SK-N-SH (cell line): ENCODE results near the gene AUTS2. TPM values are rescaled to one million over a fixed set of nuclear protein-coding genes. Genes with fewer than 3 reads are reported as not detected.

ENCODE experiments used
- CTCF ChIA-PET: fragments of 300-600, 350-600 bp; formaldehyde crosslinking; extraction: SDS; loops from one replicate; lab custom pipeline; 2021; lab: Yijun Ruan, JAX
- POLR2A ChIA-PET: fragments of 350-600 bp; sonication (Branson Sonifier 250); formaldehyde crosslinking; extraction: SDS; loops from one replicate; lab custom pipeline; 2020; ENCODE audit warnings: antibody characterized with exemption, inconsistent platforms; lab: Yijun Ruan, JAX
- DNase-seq: peaks from one replicate; pipeline ENCODE4 v3.0.0; 2012
- H2AFZ ChIP-seq: fragments of 200-600 bp; sonication (generic); 2 replicates; pipeline ENCODE4 v1.8.1; 2016; ENCODE audit warnings: antibody characterized with exemption, mild to moderate bottlenecking, low read depth
- H3F3A ChIP-seq: fragments of 200-600 bp; sonication (generic); replicated peaks from 2 replicates; pipeline ENCODE3; 2016; ENCODE audit warnings: antibody characterized with exemption, mild to moderate bottlenecking; ENCODE audit not compliant: insufficient read depth
- H3K27ac ChIP-seq, 2 experiments: fragments of 200-500 bp in 1 of 2; fragments of 200-600 bp in 1 of 2; sonication (Bioruptor generic) in 1 of 2; sonication (generic), shearing (Covaris generic) in 1 of 2; 2 replicates each; pipeline versions ENCODE4 v1.5.1 to v1.6.1; 2014 to 2016; ENCODE audit warnings: low read depth in 2 of 2, inconsistent platforms in 1 of 2, low read length in 1 of 2, mild to moderate bottlenecking in 1 of 2, mixed read lengths in 1 of 2
- H3K27me3 ChIP-seq: fragments of 200-600 bp; sonication (generic), shearing (Covaris generic); 2 replicates; pipeline ENCODE4 v1.6.1; 2016; ENCODE audit warnings: mixed run types; ENCODE audit not compliant: insufficient read depth
- H3K36me3 ChIP-seq, 2 experiments: fragments of 200-500 bp in 1 of 2; fragments of 200-600 bp in 1 of 2; sonication (Bioruptor generic) in 1 of 2; sonication (generic) in 1 of 2; replicated peaks in 1 of 2; 2 replicates each; pipeline versions ENCODE3 to v1.5.1; 2014 to 2016; ENCODE audit warnings: low read length in 1 of 2, mild to moderate bottlenecking in 1 of 2; ENCODE audit not compliant: insufficient read depth in 2 of 2, control insufficient read depth in 1 of 2
- H3K4me1 ChIP-seq, 2 experiments: fragments of 200-500 bp in 1 of 2; fragments of 200-600 bp in 1 of 2; sonication (Bioruptor generic) in 1 of 2; sonication (generic), shearing (Covaris generic) in 1 of 2; 2 replicates each; pipeline versions ENCODE4 v1.5.1 to v1.6.1; 2014 to 2016; ENCODE audit warnings: low read depth in 1 of 2, low read length in 1 of 2, mixed run types in 1 of 2; ENCODE audit not compliant: insufficient read depth in 2 of 2, control insufficient read depth in 1 of 2
- H3K4me2 ChIP-seq: fragments of 200-600 bp; sonication (generic), shearing (Covaris generic); 2 replicates; pipeline ENCODE4 v1.6.1; 2017; ENCODE audit warnings: mixed run types
- H3K4me3 ChIP-seq, 2 experiments: fragments of 200-500 bp in 1 of 2; fragments of 200-600 bp in 1 of 2; sonication (Bioruptor generic) in 1 of 2; sonication (generic), shearing (Covaris generic) in 1 of 2; 2 replicates each; pipeline versions ENCODE4 v1.5.1 to v1.8.1; 2014 to 2016; ENCODE audit warnings: low read depth in 2 of 2, inconsistent platforms in 1 of 2, low read length in 1 of 2, mild to moderate bottlenecking in 1 of 2, mixed read lengths in 1 of 2, moderate library complexity in 1 of 2
- H3K79me2 ChIP-seq: fragments of 200-600 bp; sonication (generic); 2 replicates; pipeline ENCODE4 v1.8.1; 2017; ENCODE audit warnings: mild to moderate bottlenecking; ENCODE audit not compliant: insufficient read depth
- H3K9ac ChIP-seq: fragments of 200-600 bp; sonication (generic); 2 replicates; pipeline ENCODE4 v1.6.1; 2017; ENCODE audit warnings: mixed run types
- H3K9me2 ChIP-seq: fragments of 200-600 bp; sonication (generic); 2 replicates; pipeline ENCODE4 v1.6.1; 2017; ENCODE audit warnings: mixed run types
- H3K9me3 ChIP-seq: fragments of 200-600 bp; sonication (generic); 2 replicates; pipeline ENCODE4 v1.6.1; 2017; ENCODE audit warnings: mixed run types, mild to moderate bottlenecking, moderate library complexity
- H4K20me1 ChIP-seq: fragments of 200-600 bp; sonication (generic); 2 replicates; pipeline ENCODE4 v1.6.1; 2017; ENCODE audit warnings: mild to moderate bottlenecking, mixed run types; ENCODE audit not compliant: insufficient read depth
- CHD2 ChIP-seq: fragments of 150-350 bp; IDR thresholded peaks from 2 replicates; pipeline ENCODE4 v1.6.1; 2018; ENCODE audit warnings: low read length; ENCODE audit not compliant: partially characterized antibody
- EP300 ChIP-seq, 2 experiments: IDR thresholded peaks; 2 replicates each; pipeline versions ENCODE4 v1.4.0 to v1.6.1; 2012; ENCODE audit warnings: borderline replicate concordance in 1 of 2, low read depth in 1 of 2, low read length in 1 of 2
- EZH2phosphoT487 ChIP-seq: fragments of 200-600 bp; sonication (generic); IDR thresholded peaks from 2 replicates; pipeline ENCODE4 v1.6.1; 2017; ENCODE audit warnings: low read depth, mixed run types, mild to moderate bottlenecking, antibody characterized with exemption, moderate library complexity, borderline replicate concordance
- FOSL2 ChIP-seq: IDR thresholded peaks from 2 replicates; pipeline ENCODE4 v1.4.0; 2012; ENCODE audit warnings: low read depth, mild to moderate bottlenecking, moderate library complexity, borderline replicate concordance
- FOXJ3 ChIP-seq: sonication (generic); formaldehyde crosslinking; IDR thresholded peaks from 2 replicates; pipeline ENCODE4 v1.5.1; 2020; ENCODE audit warnings: mild to moderate bottlenecking, missing genetic modification reagents
- GABPA ChIP-seq: IDR thresholded peaks from 2 replicates; pipeline ENCODE4 v1.4.0; 2012; ENCODE audit warnings: low read depth, mild to moderate bottlenecking
- MEF2A ChIP-seq: IDR thresholded peaks from 2 replicates; pipeline ENCODE4 v1.4.0; 2012; ENCODE audit warnings: low read depth, borderline replicate concordance
- NFIC ChIP-seq: IDR thresholded peaks from 2 replicates; pipeline ENCODE4 v1.4.0; 2012; ENCODE audit warnings: borderline replicate concordance
- NRF1 ChIP-seq: IDR thresholded peaks from 2 replicates; pipeline ENCODE4 v1.6.1; 2012; ENCODE audit warnings: low read depth, mild to moderate bottlenecking, low read length
- RCOR1 ChIP-seq: fragments of 150-350 bp; IDR thresholded peaks from 2 replicates; pipeline ENCODE4 v1.6.1; 2017; ENCODE audit warnings: antibody characterized with exemption, low read length
- RFX5 ChIP-seq: IDR thresholded peaks from 2 replicates; pipeline ENCODE4 v1.6.1; 2012; ENCODE audit warnings: mild to moderate bottlenecking, improper control_type of control experiment, low read length
- RXRA ChIP-seq: IDR thresholded peaks from 2 replicates; pipeline ENCODE4 v1.4.0; 2012; ENCODE audit warnings: low read depth, mild to moderate bottlenecking, borderline replicate concordance
- SMC3 ChIP-seq: IDR thresholded peaks from 2 replicates; pipeline ENCODE4 v1.6.1; 2012; ENCODE audit warnings: low read depth, low read length, improper control_type of control experiment
- TCF12 ChIP-seq: IDR thresholded peaks from 2 replicates; pipeline ENCODE4 v1.4.0; 2012
- TEAD4 ChIP-seq: IDR thresholded peaks from 2 replicates; pipeline ENCODE4 v1.4.0; 2012; ENCODE audit warnings: mild to moderate bottlenecking, borderline replicate concordance; ENCODE audit not compliant: insufficient read depth
- USF2 ChIP-seq: fragments of 150-350 bp; IDR thresholded peaks from 2 replicates; pipeline ENCODE4 v1.6.1; 2017; ENCODE audit warnings: antibody characterized with exemption, low read length, low read depth, borderline replicate concordance
- YY1 ChIP-seq: IDR thresholded peaks from 2 replicates; pipeline ENCODE4 v1.4.0; 2012; ENCODE audit warnings: low read depth, mild to moderate bottlenecking
- WGBS: methylation state at CpG from one replicate; pipeline ENCODE4 v1.1.6; 2017; ENCODE audit warnings: low lambda C conversion rate; 5-methylcytosine and 5-hydroxymethylcytosine counted together
- polyA plus RNA-seq, 3 experiments: library from polyadenylated mRNA; depleted of rRNA; stranded (reverse); fragments of >200 nt; gene quantifications; 2 replicates each; pipeline ENCODE4 v1.2.3, GENCODE V29; 2012
- TF ChIP-seq, protein P1 (sequence below): IDR thresholded peaks from 2 replicates; pipeline ENCODE4 v1.4.0; 2012; ENCODE audit warnings: low read depth, borderline replicate concordance
- TF ChIP-seq, protein P2 (sequence below): IDR thresholded peaks from 2 replicates; pipeline ENCODE4; 2012

AUTS2 gene
- polyA plus RNA-seq, 1 of the 3 experiments (the other 2 are of a cell fraction) = 15.6 TPM

GRCh38 chr7:70720191-70720873 is 1122.1 kb downstream of the AUTS2 start (continued):
- TF ChIP-seq SMC3 = no peak
- TF ChIP-seq TEAD4 = no peak
- TF ChIP-seq EP300 (IDR thresholded peaks at IDR 0.05; ENCODE audit: borderline replicate concordance in 1 of 2, low read depth in 1 of 2, low read length in 1 of 2) = no peak
- no peak for TF ChIP-seq FOSL2
- no peak for TF ChIP-seq GABPA
- TF ChIP-seq NFIC = no peak
- no peak for TF ChIP-seq MEF2A
- TF ChIP-seq CHD2 = no peak
- no peak for TF ChIP-seq RFX5

GRCh38 chr7:70721500-70721899 is 1123.2 kb downstream of the AUTS2 start:
- Histone ChIP-seq H3K36me3 (no peaks in the 10 kb centered on the region), H3K9ac (no peak overlapping the region), H3K27me3 (no peaks in the 10 kb centered on the region), H3K4me2 (no peak overlapping the region), H3F3A (no peaks in the 10 kb centered on the region), H3K9me2 (no peaks in the 10 kb centered on the region), H3K79me2 (peaks cover 98% of the 10 kb centered on the region), H3K4me1 (peaks cover 0 to 13% of the 10 kb centered on the region in 2 experiments; a peak in 2 of 4 replicates), H3K9me3 (no peaks in the 10 kb centered on the region), H3K27ac (no peak overlapping the region), H3K4me3 (no peak overlapping the region), H2AFZ (no peak overlapping the region), H4K20me1 (peaks cover 89% of the 10 kb centered on the region)
- ChIA-PET CTCF (interaction anchor here (1.3 to 2.8 kb wide), 3 partner anchors 24 to 107 kb away, joined by 3 to 13 read pairs (median 3); no protein-coding TSS in a partner anchor), POLR2A (no interaction called here)
- 96% methylated on average over 1 of the region's 1 CpG for WGBS
- DNase-seq = no peak
- TF ChIP-seq, protein P1, sequence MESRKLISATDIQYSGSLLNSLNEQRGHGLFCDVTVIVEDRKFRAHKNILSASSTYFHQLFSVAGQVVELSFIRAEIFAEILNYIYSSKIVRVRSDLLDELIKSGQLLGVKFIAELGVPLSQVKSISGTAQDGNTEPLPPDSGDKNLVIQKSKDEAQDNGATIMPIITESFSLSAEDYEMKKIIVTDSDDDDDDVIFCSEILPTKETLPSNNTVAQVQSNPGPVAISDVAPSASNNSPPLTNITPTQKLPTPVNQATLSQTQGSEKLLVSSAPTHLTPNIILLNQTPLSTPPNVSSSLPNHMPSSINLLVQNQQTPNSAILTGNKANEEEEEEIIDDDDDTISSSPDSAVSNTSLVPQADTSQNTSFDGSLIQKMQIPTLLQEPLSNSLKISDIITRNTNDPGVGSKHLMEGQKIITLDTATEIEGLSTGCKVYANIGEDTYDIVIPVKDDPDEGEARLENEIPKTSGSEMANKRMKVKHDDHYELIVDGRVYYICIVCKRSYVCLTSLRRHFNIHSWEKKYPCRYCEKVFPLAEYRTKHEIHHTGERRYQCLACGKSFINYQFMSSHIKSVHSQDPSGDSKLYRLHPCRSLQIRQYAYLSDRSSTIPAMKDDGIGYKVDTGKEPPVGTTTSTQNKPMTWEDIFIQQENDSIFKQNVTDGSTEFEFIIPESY = no peak

DNA sequence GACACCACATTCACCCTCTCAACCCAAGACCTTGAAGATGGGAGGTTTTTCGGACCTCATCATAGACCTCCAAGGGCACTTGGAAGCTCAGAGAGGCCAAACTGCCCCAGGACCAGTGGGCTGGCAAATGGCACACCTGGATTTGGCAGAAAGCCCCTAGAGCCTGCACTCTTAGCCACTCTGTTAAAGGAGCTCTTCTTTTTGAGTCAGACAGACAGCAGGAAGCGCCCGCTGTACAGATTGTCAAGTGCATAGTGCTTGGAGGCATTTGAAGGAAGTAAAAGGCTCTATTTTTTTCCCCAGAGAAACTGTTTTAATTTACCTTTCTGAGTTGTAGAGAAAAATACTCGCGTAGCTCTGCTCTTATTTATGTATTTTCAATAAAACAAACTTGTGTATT is 1125.1 kb downstream of the AUTS2 start:
- DNase-seq = no peak
- H3K36me3 ChIP-seq = no peaks in the 10 kb centered on the region
- H2AFZ ChIP-seq = no peak overlapping the region
- H3K27me3 ChIP-seq = no peaks in the 10 kb centered on the region
- H3K27ac ChIP-seq = no peak overlapping the region
- H3F3A ChIP-seq = no peaks in the 10 kb centered on the region
- no peak overlapping the region for H3K4me3 ChIP-seq
- ChIA-PET CTCF (interaction anchor here (0.7 to 2.8 kb wide), 4 partner anchors 25 to 682 kb away, joined by 3 to 13 read pairs (median 4); no protein-coding TSS in a partner anchor), POLR2A (no interaction called here)
- H3K4me2 ChIP-seq = no peak overlapping the region
- H3K9me3 ChIP-seq = no peaks in the 10 kb centered on the region
- TF ChIP-seq FOXJ3 (no peak), RXRA (no peak), GABPA (no peak), YY1 (no peak), NRF1 (no peak), MEF2A (no peak), RCOR1 (no peak), EZH2phosphoT487 (no peak), NFIC (no peak), USF2 (no peak), TEAD4 (no peak), TCF12 (no peak)
- TF ChIP-seq, protein P1 = no peak
- TF ChIP-seq, protein P2, sequence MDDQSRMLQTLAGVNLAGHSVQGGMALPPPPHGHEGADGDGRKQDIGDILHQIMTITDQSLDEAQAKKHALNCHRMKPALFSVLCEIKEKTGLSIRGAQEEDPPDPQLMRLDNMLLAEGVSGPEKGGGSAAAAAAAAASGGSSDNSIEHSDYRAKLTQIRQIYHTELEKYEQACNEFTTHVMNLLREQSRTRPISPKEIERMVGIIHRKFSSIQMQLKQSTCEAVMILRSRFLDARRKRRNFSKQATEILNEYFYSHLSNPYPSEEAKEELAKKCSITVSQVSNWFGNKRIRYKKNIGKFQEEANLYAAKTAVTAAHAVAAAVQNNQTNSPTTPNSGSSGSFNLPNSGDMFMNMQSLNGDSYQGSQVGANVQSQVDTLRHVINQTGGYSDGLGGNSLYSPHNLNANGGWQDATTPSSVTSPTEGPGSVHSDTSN = no peak
- peaks cover 88% of the 10 kb centered on the region for H4K20me1 ChIP-seq
- H3K79me2 ChIP-seq = peaks cover 98% of the 10 kb centered on the region
- 92% methylated on average over 5 of the region's 5 CpGs for WGBS
- H3K9ac ChIP-seq = no peak overlapping the region
- no peaks in the 10 kb centered on the region for H3K9me2 ChIP-seq
- peaks cover 0 to 10% of the 10 kb centered on the region in 2 experiments; a peak in 2 of 4 replicates for H3K4me1 ChIP-seq
